ENCODE results near the gene TATDN2.

Gene TATDN2

GRCh38 chr3:10320320-10320677, 72.0 kb downstream of the TATDN2 start:
- no peak for DNase-seq

- no peak for DNase-seq
These were observed 73.5 kb downstream of the TATDN2 start for GRCh38 chr3:10321630-10322351.

- no peak for DNase-seq
These were observed 74.1 kb downstream of the TATDN2 start for GRCh38 chr3:10322352-10322710.

GRCh38 chr3:10327592-10327991, 79.3 kb downstream of the TATDN2 start:
- DNase-seq = no peak

GRCh38 chr3:10328460-10329071, 80.3 kb downstream of the TATDN2 start:
- no peak for DNase-seq

GRCh38 chr3:10329495-10330015, 81.3 kb downstream of the TATDN2 start:
- no peak for DNase-seq

- no peak for DNase-seq
These were observed 82.1 kb downstream of the TATDN2 start for GRCh38 chr3:10330319-10330718.
